Lower lobe of right lung (tissue), 2 donors: ENCODE measurements around the gene TMEM178B. TPM values are rescaled to one million over a fixed set of nuclear protein-coding genes. Genes with fewer than 3 reads are reported as not detected.

Source experiments
- ATAC-seq, 2 donors: fragments of 200-7000 bp; cut with Tn5 transposase; one replicate each; pipeline ENCODE4 v1.9.1; 2020 to 2022; ENCODE audit warnings: mild to moderate bottlenecking in 2 of 2, moderate library complexity in 2 of 2
- DNase-seq: peaks from one replicate; pipeline ENCODE4 v3.0.0-alpha.2; 2020
- H3K27ac ChIP-seq: fragments of 200-600 bp; one replicate; pipeline ENCODE4 v1.8.0; 2022
- H3K27me3 ChIP-seq: fragments of 200-600 bp; one replicate; pipeline ENCODE4 v1.8.0; 2022; ENCODE audit warnings: low read depth
- H3K36me3 ChIP-seq: fragments of 200-600 bp; one replicate; pipeline ENCODE4 v1.8.0; 2022; ENCODE audit warnings: mild to moderate bottlenecking
- H3K4me1 ChIP-seq: fragments of 200-600 bp; one replicate; pipeline ENCODE4 v1.8.0; 2022
- H3K4me3 ChIP-seq: fragments of 200-600 bp; one replicate; pipeline ENCODE4 v1.8.0; 2022; ENCODE audit warnings: mild to moderate bottlenecking
- H3K9me3 ChIP-seq: fragments of 200-600 bp; one replicate; pipeline ENCODE4 v1.8.0; 2022
- intact Hi-C: fragments of 100-400 bp; cut with DNase I; formaldehyde crosslinking; loops from one replicate; pipeline ENCODE4 v1.11.0; 2022
- total RNA-seq: library from RNA; stranded (reverse); fragmentation: NEBNext Ultra II Directional; extraction: Animal tissue kit (Norgen Biotek cat#: 25700); gene quantifications from one replicate; pipeline ENCODE4 v1.2.1, GENCODE V29; 2021
- TF ChIP-seq, protein P1 (sequence below): fragments of 200-600 bp; IDR thresholded peaks from one replicate; pipeline ENCODE4 v1.8.0; 2022; ENCODE audit warnings: antibody characterized with exemption, mild to moderate bottlenecking
- donor health status: DM: no; HTN: yes; CAD: no; lungs with severe emphysema.

The TMEM178B gene
- total RNA-seq, 1 donor from 2014 or later, result 0.18 TPM

DNA sequence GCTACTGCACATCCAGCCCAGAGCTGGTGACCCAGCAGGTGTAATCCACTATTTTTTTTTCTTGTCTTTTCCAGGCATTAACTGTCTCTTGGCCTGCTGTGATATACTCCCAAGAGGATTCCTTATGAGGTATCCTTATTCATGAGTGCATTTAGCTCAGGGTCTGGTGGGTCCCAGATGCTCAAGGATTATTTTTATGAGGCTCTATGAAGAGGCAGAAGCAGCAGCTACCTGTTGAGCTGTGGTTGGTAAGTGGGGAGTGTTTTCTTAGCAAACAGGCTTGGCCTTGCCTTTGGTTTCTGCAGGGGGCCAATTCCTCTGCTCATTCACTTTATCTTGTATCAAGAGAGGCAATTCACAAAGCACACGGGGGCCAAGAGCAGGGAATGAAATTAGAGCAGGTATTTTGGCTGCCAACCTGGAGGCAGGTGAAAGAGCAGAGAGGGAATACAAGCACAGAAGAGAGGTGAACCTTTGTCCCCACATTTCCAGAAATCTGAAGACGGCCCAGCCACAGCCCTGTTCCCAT lies 221.6 kb downstream of the TMEM178B start:
- H3K9me3 ChIP-seq, result no peaks in the 10 kb centered on the region
- TF ChIP-seq, protein P1, sequence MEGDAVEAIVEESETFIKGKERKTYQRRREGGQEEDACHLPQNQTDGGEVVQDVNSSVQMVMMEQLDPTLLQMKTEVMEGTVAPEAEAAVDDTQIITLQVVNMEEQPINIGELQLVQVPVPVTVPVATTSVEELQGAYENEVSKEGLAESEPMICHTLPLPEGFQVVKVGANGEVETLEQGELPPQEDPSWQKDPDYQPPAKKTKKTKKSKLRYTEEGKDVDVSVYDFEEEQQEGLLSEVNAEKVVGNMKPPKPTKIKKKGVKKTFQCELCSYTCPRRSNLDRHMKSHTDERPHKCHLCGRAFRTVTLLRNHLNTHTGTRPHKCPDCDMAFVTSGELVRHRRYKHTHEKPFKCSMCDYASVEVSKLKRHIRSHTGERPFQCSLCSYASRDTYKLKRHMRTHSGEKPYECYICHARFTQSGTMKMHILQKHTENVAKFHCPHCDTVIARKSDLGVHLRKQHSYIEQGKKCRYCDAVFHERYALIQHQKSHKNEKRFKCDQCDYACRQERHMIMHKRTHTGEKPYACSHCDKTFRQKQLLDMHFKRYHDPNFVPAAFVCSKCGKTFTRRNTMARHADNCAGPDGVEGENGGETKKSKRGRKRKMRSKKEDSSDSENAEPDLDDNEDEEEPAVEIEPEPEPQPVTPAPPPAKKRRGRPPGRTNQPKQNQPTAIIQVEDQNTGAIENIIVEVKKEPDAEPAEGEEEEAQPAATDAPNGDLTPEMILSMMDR, result no peak
- H3K27me3 ChIP-seq, result no peaks in the 10 kb centered on the region
- no peak overlapping the region for H3K27ac ChIP-seq
- DNase-seq (no peak), ATAC-seq (no peak)
- H3K36me3 ChIP-seq, result no peaks in the 10 kb centered on the region
- no peak overlapping the region for H3K4me3 ChIP-seq
- no peaks in the 10 kb centered on the region for H3K4me1 ChIP-seq
- intact Hi-C loops, result no loop called here

DNA sequence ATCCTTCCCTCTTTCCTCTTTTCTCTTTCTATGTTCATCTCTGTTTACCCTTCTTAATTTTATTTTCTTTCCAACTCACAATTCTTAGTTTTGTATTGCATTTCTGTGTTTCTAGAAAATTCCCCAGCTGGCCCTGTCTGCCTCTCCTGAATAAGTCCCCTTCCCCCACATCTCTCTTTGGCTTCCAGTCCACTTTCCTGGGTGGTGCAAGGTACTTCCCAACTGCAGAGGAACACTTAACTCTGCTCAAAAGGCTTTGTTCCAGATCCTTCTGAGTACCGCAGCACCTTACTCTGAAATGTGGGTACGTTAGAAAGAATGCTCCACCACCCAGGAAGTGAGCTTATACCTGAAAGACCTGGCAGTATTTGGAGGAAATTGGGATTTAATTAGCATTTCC lies 227.0 kb downstream of the TMEM178B start:
- DNase-seq (no peak), ATAC-seq (no peak)
- H3K36me3 ChIP-seq, result no peaks in the 10 kb centered on the region
- no peaks in the 10 kb centered on the region for H3K4me1 ChIP-seq
- no peak overlapping the region for H3K27ac ChIP-seq
- no peak overlapping the region for H3K4me3 ChIP-seq
- intact Hi-C loops, result no loop called here
- TF ChIP-seq, protein P1, result no peak
- H3K9me3 ChIP-seq, result no peaks in the 10 kb centered on the region
- H3K27me3 ChIP-seq, result no peaks in the 10 kb centered on the region

DNA sequence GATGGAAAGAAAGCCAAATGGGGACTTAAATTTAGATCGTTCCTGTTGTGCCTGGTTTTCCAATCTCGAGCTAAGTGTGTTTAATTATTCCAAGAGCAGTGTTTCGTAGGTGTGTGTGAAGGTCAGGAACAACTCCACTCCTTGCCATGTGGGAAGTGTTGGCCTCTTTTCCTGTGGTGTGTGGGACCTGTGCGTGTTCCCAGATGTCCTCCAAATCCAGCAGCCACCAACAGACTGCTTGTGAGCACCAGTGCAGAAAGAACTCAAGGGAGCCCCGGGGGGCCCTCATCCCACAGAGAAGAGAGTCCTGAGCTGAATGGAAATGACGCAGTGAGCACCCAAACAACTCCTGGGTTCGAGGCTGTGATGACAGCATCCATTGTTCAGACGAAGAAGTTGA lies 227.7 kb downstream of the TMEM178B start:
- H3K27ac ChIP-seq, result no peak overlapping the region
- H3K4me3 ChIP-seq, result no peak overlapping the region
- intact Hi-C loops, result no loop called here
- H3K36me3 ChIP-seq, result no peaks in the 10 kb centered on the region
- DNase-seq (no peak), ATAC-seq (no peak)
- H3K27me3 ChIP-seq, result no peaks in the 10 kb centered on the region
- TF ChIP-seq, protein P1, result no peak
- H3K4me1 ChIP-seq, result no peaks in the 10 kb centered on the region
- no peaks in the 10 kb centered on the region for H3K9me3 ChIP-seq

DNA sequence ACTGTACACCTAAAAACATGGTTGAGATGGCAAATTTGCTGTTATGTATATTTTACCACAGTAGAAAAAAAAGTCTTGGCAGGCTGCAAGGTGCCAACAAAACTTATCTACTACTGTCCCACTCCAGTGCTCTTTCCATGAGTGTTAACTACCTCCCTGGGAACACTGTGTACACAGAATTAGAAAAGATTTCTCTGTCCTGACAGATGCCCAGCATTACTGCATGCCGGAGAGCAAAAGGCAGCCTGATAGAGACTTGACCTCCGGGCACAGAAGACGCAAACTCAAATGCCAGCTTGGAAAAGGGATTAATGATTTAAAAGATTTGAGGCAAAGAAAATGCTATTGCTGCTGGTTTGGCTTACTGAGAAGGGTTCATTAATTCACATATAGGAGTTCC lies 228.8 kb downstream of the TMEM178B start:
- H3K27ac ChIP-seq, result no peak overlapping the region
- no peaks in the 10 kb centered on the region for H3K27me3 ChIP-seq
- TF ChIP-seq, protein P1, result no peak
- no peaks in the 10 kb centered on the region for H3K9me3 ChIP-seq
- H3K4me1 ChIP-seq, result no peaks in the 10 kb centered on the region
- ATAC-seq, result no peak
- no peak for DNase-seq
- H3K36me3 ChIP-seq, result no peaks in the 10 kb centered on the region
- no peak overlapping the region for H3K4me3 ChIP-seq
- intact Hi-C loops, result no loop called here

DNA sequence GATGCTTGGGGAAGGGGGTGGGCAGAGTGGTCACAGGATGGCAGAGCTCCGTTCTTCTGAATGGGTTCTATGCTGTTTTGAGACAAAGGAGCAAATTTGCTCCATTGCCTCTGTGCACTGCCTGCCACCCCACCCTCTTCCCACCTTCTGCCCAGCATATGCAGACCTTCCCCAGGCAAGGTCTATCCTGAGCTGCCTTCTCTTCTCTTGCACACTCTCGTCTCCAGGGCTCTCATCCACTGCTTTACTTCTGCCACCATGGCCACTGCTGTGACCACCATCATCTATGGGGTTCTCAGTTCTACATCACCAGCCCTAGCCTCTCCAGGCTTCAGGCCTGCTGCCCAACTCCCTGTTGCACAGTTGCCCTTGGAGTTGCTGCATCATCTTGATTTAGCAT lies 230.4 kb downstream of the TMEM178B start:
- intact Hi-C loops, result no loop called here
- TF ChIP-seq, protein P1, result no peak
- ATAC-seq, result no peak

DNA sequence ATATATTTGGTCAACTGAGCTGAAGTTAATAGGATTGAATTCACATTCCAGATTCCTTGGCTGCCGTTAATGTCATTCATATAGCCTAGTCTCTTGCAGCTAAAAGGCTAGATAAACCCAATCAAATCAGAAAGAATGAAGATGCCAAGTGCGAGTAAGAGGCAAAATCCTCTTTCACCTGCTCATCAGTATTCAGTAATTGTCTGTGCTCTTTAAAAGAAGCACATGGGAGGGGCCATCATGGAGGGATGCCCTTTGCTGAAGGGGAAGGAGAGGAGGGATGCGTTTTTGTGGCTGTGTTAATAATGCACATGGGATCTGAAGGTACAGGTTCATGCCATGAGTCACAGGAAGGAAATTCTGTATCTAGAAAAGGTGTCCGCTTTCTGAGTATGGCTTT lies 232.2 kb downstream of the TMEM178B start:
- TF ChIP-seq, protein P1, result no peak
- no peak for DNase-seq
- H3K9me3 ChIP-seq, result no peaks in the 10 kb centered on the region
- no peaks in the 10 kb centered on the region for H3K27me3 ChIP-seq
- H3K27ac ChIP-seq, result no peak overlapping the region
- H3K4me3 ChIP-seq, result no peak overlapping the region
- no peaks in the 10 kb centered on the region for H3K4me1 ChIP-seq
- H3K36me3 ChIP-seq, result no peaks in the 10 kb centered on the region
- ATAC-seq, result no peak
- intact Hi-C loops, result no loop called here

More for the DNA sequence above, 230.4 kb downstream of the TMEM178B start:
- Histone ChIP-seq H3K4me1 (no peaks in the 10 kb centered on the region), H3K36me3 (no peaks in the 10 kb centered on the region), H3K4me3 (no peak overlapping the region), H3K27me3 (no peaks in the 10 kb centered on the region), H3K27ac (no peak overlapping the region), H3K9me3 (no peaks in the 10 kb centered on the region)
- no peak for DNase-seq
